DND-41 (cell line): ENCODE results near the gene LTBP1.

Source experiments
- ATAC-seq: fragments of 200-7000 bp; cut with Tn5 transposase; 3 replicates; pipeline ENCODE4 v1.9.1; 2021; ENCODE audit warnings: low read depth; ENCODE audit not compliant: insufficient read depth
- DNase-seq: peaks from one replicate; pipeline ENCODE4 v3.0.0-alpha.2; 2020
- H2AFZ ChIP-seq: 2 replicates; pipeline ENCODE4 v1.6.0; 2012; ENCODE audit warnings: low read depth, low read length
- H3K27ac ChIP-seq: 2 replicates; pipeline ENCODE4 v1.5.1; 2012; ENCODE audit warnings: low read length, inconsistent platforms
- H3K27me3 ChIP-seq: fragments of 200-600 bp; sonication (generic); 2 replicates; pipeline ENCODE4 v1.6.0; 2012; ENCODE audit warnings: low read length, mild to moderate bottlenecking, inconsistent platforms; ENCODE audit not compliant: insufficient read depth, poor library complexity
- H3K36me3 ChIP-seq: 2 replicates; pipeline ENCODE4 v1.5.1; 2012; ENCODE audit warnings: low read length, inconsistent platforms; ENCODE audit not compliant: insufficient read depth
- H3K4me1 ChIP-seq: 2 replicates; pipeline ENCODE4 v1.5.1; 2012; ENCODE audit warnings: mild to moderate bottlenecking, low read length; ENCODE audit not compliant: insufficient read depth
- H3K4me2 ChIP-seq: 2 replicates; pipeline ENCODE4 v1.6.0; 2012; ENCODE audit warnings: mild to moderate bottlenecking, moderate library complexity, low read length, inconsistent platforms; ENCODE audit not compliant: insufficient read depth
- H3K4me3 ChIP-seq, 2 experiments: fragments of 200-600 bp in 1 of 2; shearing (Covaris generic) in 1 of 2; 2 replicates each; pipeline ENCODE4 v1.5.1; 2012 to 2016; ENCODE audit warnings: inconsistent platforms in 2 of 2, low read length in 2 of 2, mild to moderate bottlenecking in 2 of 2, low read depth in 1 of 2, moderate library complexity in 1 of 2
- H3K79me2 ChIP-seq: 2 replicates; pipeline ENCODE4 v1.6.0; 2012; ENCODE audit warnings: low read length, inconsistent platforms; ENCODE audit not compliant: insufficient read depth
- H3K9ac ChIP-seq: 2 replicates; pipeline ENCODE4 v1.6.0; 2012; ENCODE audit warnings: low read depth, mild to moderate bottlenecking, inconsistent platforms, low read length, moderate library complexity
- H3K9me3 ChIP-seq: 2 replicates; pipeline ENCODE4 v1.5.1; 2012; ENCODE audit warnings: low read length, moderate library complexity, mild to moderate bottlenecking, inconsistent platforms; ENCODE audit not compliant: insufficient read depth, severe bottlenecking
- H4K20me1 ChIP-seq: 2 replicates; pipeline ENCODE4 v1.6.0; 2012; ENCODE audit warnings: low read length; ENCODE audit not compliant: insufficient read depth
- EZH2 ChIP-seq: IDR thresholded peaks from 3 replicates; pipeline ENCODE4 v1.6.1; 2012; ENCODE audit warnings: borderline replicate concordance, low read depth, mild to moderate bottlenecking, moderate library complexity, low read length, inconsistent platforms; ENCODE audit not compliant: severe bottlenecking
- TF ChIP-seq, protein P1 (sequence below): IDR thresholded peaks from 2 replicates; pipeline ENCODE4 v1.5.1; 2012; ENCODE audit warnings: borderline replicate concordance, low read length, moderate library complexity, mild to moderate bottlenecking; ENCODE audit not compliant: poor library complexity, severe bottlenecking; ENCODE audit errors: extremely low read depth

The LTBP1 gene

DNA sequence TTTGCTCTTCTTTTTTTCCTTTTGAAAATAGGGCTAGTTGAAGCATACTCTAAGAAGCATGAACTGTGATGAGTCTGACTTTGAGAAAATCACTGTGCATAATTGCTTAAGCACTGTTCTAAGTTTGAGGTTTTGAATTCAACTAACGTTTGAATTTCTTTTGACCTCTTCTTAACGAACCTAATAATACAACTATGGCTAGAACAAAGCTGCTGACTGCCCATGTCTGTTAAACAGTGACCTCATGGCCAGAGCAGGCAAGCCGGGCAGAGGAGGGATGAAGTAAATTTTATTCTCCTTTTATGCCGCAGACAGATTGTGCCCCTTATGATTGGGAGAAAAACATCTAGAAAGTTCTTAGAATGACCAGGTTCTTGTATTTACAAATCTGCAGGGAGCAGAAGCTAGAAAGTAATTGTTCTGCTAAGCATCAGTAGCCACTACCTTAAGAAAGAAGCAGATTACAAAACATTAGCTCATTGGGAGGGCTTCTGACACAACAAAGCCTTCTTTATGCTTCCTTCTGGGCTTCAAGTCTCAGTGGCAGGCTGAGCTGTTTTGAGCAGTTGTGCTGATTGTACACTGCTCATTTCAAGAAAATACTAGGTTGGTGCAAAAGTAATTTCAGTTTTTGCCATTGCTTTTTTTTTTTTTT is 431.9 kb downstream of the LTBP1 start:
- Histone ChIP-seq H4K20me1 (no peaks in the 10 kb centered on the region), H3K79me2 (no peaks in the 10 kb centered on the region)
- no peak for DNase-seq

DNA sequence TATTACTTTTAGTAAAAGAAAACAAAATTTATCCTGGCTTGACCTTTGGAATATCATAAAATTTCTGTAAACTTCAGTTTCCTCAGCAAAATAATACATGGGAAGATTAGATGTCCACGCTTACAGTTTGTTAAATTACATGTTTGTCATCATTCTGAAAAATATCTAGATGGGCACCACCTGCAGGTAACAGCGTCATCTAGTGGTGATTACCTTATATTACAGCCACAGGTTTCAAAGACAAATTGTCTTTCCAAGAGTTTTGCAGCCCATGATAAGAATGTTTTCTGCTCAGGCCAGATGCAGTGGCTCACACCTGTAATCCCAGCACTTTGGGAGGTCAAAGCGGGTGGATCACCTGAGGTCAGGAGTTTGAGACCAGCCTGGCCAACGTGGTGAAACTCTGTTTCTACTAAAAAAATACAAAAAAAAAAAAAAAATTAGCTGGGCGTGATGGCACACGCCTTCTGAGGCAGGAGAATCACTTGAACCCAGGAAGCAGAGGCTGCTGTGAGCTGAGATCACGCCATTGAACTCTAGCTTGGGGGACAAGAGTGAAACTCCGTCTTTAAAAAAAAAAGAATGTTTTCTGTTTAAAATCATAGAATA is 433.4 kb downstream of the LTBP1 start:
- DNase-seq (no peak), ATAC-seq (no peak)
- Histone ChIP-seq H3K27ac (no peak overlapping the region), H3K4me1 (peaks cover 7% of the 10 kb centered on the region; the same call in 1 of the 2 replicates), H3K36me3 (no peaks in the 10 kb centered on the region), H3K4me3 (no peak overlapping the region), H3K4me2 (no peak overlapping the region), H3K9me3 (no peaks in the 10 kb centered on the region), H4K20me1 (no peaks in the 10 kb centered on the region), H3K79me2 (no peaks in the 10 kb centered on the region), H3K9ac (no peak overlapping the region), H2AFZ (no peak overlapping the region), H3K27me3 (no peaks in the 10 kb centered on the region)
- no peak for TF ChIP-seq EZH2
- TF ChIP-seq, protein P1, sequence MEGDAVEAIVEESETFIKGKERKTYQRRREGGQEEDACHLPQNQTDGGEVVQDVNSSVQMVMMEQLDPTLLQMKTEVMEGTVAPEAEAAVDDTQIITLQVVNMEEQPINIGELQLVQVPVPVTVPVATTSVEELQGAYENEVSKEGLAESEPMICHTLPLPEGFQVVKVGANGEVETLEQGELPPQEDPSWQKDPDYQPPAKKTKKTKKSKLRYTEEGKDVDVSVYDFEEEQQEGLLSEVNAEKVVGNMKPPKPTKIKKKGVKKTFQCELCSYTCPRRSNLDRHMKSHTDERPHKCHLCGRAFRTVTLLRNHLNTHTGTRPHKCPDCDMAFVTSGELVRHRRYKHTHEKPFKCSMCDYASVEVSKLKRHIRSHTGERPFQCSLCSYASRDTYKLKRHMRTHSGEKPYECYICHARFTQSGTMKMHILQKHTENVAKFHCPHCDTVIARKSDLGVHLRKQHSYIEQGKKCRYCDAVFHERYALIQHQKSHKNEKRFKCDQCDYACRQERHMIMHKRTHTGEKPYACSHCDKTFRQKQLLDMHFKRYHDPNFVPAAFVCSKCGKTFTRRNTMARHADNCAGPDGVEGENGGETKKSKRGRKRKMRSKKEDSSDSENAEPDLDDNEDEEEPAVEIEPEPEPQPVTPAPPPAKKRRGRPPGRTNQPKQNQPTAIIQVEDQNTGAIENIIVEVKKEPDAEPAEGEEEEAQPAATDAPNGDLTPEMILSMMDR = peak; percentile 55

More for the DNA sequence above, 431.9 kb downstream of the LTBP1 start:
- Histone ChIP-seq H3K36me3 (no peaks in the 10 kb centered on the region), H3K4me1 (peaks cover 7% of the 10 kb centered on the region; the same call in 1 of the 2 replicates), H3K4me2 (no peak overlapping the region), H2AFZ (no peak overlapping the region), H3K27ac (no peak overlapping the region), H3K9me3 (no peaks in the 10 kb centered on the region), H3K9ac (no peak overlapping the region), H3K27me3 (no peaks in the 10 kb centered on the region), H3K4me3 (no peak overlapping the region)
- ATAC-seq = no peak
- TF ChIP-seq, protein P1 = no peak
- TF ChIP-seq EZH2 = no peak

DNA sequence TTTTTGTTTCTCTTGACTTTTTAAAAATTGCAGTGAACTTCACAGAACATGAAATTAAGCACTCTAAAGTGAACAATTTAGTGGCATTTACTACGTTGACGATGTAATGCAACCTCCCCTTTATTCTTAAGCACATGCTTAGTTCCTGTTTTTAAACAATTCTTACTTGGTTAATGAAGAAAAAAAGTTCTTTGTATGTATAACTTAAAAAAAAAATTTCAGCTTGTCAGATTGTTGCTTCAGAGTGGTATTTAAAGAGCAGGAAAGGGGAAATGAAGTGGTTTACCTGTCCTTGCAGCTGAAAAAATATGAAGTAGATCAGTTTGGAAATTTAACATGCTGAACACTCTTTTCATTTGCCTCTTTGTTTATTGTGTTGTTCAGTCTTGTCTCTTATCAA is 434.0 kb downstream of the LTBP1 start:
- Histone ChIP-seq H2AFZ (no peak overlapping the region), H3K27ac (no peak overlapping the region), H4K20me1 (no peaks in the 10 kb centered on the region), H3K9ac (no peak overlapping the region), H3K36me3 (no peaks in the 10 kb centered on the region), H3K4me2 (no peak overlapping the region), H3K4me1 (peaks cover 7% of the 10 kb centered on the region; the same call in 1 of the 2 replicates), H3K4me3 (no peak overlapping the region), H3K27me3 (no peaks in the 10 kb centered on the region), H3K79me2 (no peaks in the 10 kb centered on the region), H3K9me3 (no peaks in the 10 kb centered on the region)
- no peak for DNase-seq
- TF ChIP-seq EZH2 = no peak
- TF ChIP-seq, protein P1 = no peak
- no peak for ATAC-seq
